OCI-LY3 (cell line): ENCODE data around the gene PDE6H.

Experiments used
- H2AFZ ChIP-seq: fragments of 200-600, 300-600 bp; shearing (Covaris generic); 2 replicates; pipeline ENCODE4 v1.6.0; 2014; ENCODE audit warnings: antibody characterized with exemption, low read depth, low read length
- H3K27ac ChIP-seq: fragments of 200-600, 300-600 bp; sonication (generic); 2 replicates; pipeline ENCODE4 v1.5.1; 2014; ENCODE audit warnings: mild to moderate bottlenecking, low read length, moderate library complexity, mixed read lengths
- H3K27me3 ChIP-seq: fragments of 200-600, 300-600 bp; sonication (generic); 2 replicates; pipeline ENCODE4 v1.6.1; 2014; ENCODE audit warnings: low read depth, low read length, mixed read lengths
- H3K36me3 ChIP-seq: fragments of 200-600, 300-600 bp; sonication (generic); replicated peaks from 2 replicates; pipeline ENCODE3; 2014; ENCODE audit warnings: low read depth, low read length, mixed read lengths
- H3K4me1 ChIP-seq: fragments of 300-600, 200-600 bp; sonication (generic); 2 replicates; pipeline ENCODE4 v1.6.1; 2014; ENCODE audit warnings: low read length, mixed read lengths
- H3K4me2 ChIP-seq: fragments of 200-600, 300-600 bp; sonication (generic); 2 replicates; pipeline ENCODE4 v1.6.1; 2014; ENCODE audit warnings: low read length, mixed read lengths
- H3K4me3 ChIP-seq: fragments of 300-600, 200-600 bp; sonication (generic); 2 replicates; pipeline ENCODE4 v1.5.1; 2014; ENCODE audit warnings: antibody characterized with exemption, mild to moderate bottlenecking, low read length, moderate library complexity
- H3K79me2 ChIP-seq: fragments of 300-600, 200-600 bp; shearing (Covaris generic); 2 replicates; pipeline ENCODE4 v1.6.1; 2014; ENCODE audit warnings: mild to moderate bottlenecking, low read length, mixed read lengths
- H3K9ac ChIP-seq: fragments of 300-600, 200-600 bp; shearing (Covaris generic); 2 replicates; pipeline ENCODE4 v1.6.0; 2014; ENCODE audit warnings: mild to moderate bottlenecking, low read length, moderate library complexity
- H3K9me3 ChIP-seq: fragments of 200-600, 300-600 bp; shearing (Covaris generic); 2 replicates; pipeline ENCODE4 v1.6.1; 2014; ENCODE audit warnings: low read length, mixed read lengths; ENCODE audit not compliant: insufficient read depth
- H4K20me1 ChIP-seq: fragments of 200-600, 300-600 bp; sonication (generic); 2 replicates; pipeline ENCODE4 v1.6.1; 2016; ENCODE audit warnings: low read length, mixed read lengths; ENCODE audit not compliant: insufficient read depth
- EZH2phosphoT487 ChIP-seq: fragments of 200-600 bp; shearing (Covaris generic); IDR thresholded peaks from 2 replicates; pipeline ENCODE4 v1.6.1; 2018; ENCODE audit warnings: antibody characterized with exemption, mixed run types, low read depth
- TF ChIP-seq, protein P1 (sequence below): fragments of 200-600, 300-600 bp; sonication (generic); IDR thresholded peaks from 2 replicates; pipeline ENCODE4 v1.5.1; 2014; ENCODE audit warnings: antibody characterized with exemption, low read length, low read depth

Gene PDE6H

DNA sequence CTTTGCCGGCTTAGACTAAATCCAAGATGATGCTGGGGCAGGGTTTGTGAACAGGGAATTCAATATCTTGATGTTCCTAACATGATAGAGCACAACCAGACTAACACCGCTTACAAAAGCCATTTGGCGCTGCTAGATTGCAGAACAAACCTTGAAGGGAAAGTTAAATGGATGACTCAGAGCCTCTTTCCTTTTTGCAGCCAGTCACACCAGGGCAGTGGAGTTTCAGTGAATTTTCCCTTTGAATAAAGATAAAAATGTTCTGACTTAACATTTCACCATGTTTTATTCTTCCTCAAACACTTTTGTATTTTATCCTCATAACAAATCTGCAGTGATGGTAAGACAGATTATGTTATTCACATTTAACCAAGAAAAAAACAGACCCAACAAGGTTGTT lies 47.3 kb downstream of the PDE6H start:
- Histone ChIP-seq H3K9me3 (no peaks in the 10 kb centered on the region), H3K79me2 (no peaks in the 10 kb centered on the region), H2AFZ (no peak overlapping the region)

More for the DNA sequence above, 47.3 kb downstream of the PDE6H start:
- Histone ChIP-seq H3K4me3 (no peak overlapping the region), H3K4me2 (no peak overlapping the region), H3K27me3 (peaks cover 7% of the 10 kb centered on the region; the same call in 1 of the 2 replicates), H3K36me3 (no peaks in the 10 kb centered on the region), H3K27ac (no peak overlapping the region), H3K9ac (no peak overlapping the region), H4K20me1 (no peaks in the 10 kb centered on the region), H3K4me1 (no peaks in the 10 kb centered on the region)
- no peak for TF ChIP-seq EZH2phosphoT487
- TF ChIP-seq, protein P1, sequence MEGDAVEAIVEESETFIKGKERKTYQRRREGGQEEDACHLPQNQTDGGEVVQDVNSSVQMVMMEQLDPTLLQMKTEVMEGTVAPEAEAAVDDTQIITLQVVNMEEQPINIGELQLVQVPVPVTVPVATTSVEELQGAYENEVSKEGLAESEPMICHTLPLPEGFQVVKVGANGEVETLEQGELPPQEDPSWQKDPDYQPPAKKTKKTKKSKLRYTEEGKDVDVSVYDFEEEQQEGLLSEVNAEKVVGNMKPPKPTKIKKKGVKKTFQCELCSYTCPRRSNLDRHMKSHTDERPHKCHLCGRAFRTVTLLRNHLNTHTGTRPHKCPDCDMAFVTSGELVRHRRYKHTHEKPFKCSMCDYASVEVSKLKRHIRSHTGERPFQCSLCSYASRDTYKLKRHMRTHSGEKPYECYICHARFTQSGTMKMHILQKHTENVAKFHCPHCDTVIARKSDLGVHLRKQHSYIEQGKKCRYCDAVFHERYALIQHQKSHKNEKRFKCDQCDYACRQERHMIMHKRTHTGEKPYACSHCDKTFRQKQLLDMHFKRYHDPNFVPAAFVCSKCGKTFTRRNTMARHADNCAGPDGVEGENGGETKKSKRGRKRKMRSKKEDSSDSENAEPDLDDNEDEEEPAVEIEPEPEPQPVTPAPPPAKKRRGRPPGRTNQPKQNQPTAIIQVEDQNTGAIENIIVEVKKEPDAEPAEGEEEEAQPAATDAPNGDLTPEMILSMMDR = no peak
